ENCODE data around the gene AFF1. TPM values are rescaled to one million over a fixed set of nuclear protein-coding genes. Genes with fewer than 3 reads are reported as not detected.

The AFF1 gene
- total RNA-seq, 1 experiment from 2014 or later = 52.8 TPM

DNA sequence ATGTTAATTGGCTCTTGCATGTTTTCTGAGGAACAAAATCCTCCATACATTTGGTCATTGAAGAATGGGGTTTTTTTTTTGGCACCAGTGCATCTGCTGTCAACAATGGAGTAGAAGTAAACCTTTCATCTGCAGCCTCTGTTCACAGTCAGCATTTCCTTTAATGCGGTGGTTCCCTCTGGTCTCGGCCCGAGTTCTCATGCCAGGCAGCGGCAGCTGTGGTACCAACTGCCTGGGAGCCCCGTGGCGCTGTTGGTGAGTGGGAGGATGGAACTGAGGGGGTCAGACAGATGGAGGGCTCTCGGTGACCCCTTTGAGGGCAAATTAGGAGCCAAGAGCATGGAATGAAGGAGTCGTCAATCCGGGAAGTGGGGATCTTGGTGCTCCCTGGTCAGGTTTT, 114.7 kb downstream of the AFF1 start:
- no TSS peak for BruUV-seq (replicated peaks)
- TF ChIP-seq EZH2 (IDR thresholded peaks at IDR 0.05; ENCODE audit: low read depth) (no peak), CTCF (conservative IDR thresholded peaks at IDR 0.05) (no peak)
- Histone ChIP-seq H3K27ac (no peak overlapping the region), H3K79me2 (ENCODE audit: low read depth) (0 out of 2 replicates have a peak, but pooled peaks cover 4% of the 10 kb centered on the region), H3K4me3 (no peak overlapping the region), H3K9me2 (ENCODE audit: insufficient read depth) (no peaks in the 10 kb centered on the region), H3K27me3 (ENCODE audit: insufficient read depth, low read depth) (no peaks in the 10 kb centered on the region), H2AFZ (no peak overlapping the region), H3K4me1 (replicated peaks; ENCODE audit: insufficient read depth) (no peaks in the 10 kb centered on the region), H4K20me1 (ENCODE audit: insufficient read depth) (no peaks in the 10 kb centered on the region), H3F3A (ENCODE audit: insufficient read depth, low read depth) (no peaks in the 10 kb centered on the region), H3K9me3 (ENCODE audit: insufficient read depth, low read depth) (no peaks in the 10 kb centered on the region), H3K4me2 (no peak overlapping the region), H3K36me3 (ENCODE audit: low read depth) (no peaks in the 10 kb centered on the region)
- no peak for DNase-seq
- intact Hi-C loops (cut with micrococcal nuclease; ENCODE audit: unreplicated experiment) = no loop called here
- ChIA-PET POLR2A (ENCODE audit: unreplicated experiment) (no interaction called here), CTCF (no interaction called here)

DNA sequence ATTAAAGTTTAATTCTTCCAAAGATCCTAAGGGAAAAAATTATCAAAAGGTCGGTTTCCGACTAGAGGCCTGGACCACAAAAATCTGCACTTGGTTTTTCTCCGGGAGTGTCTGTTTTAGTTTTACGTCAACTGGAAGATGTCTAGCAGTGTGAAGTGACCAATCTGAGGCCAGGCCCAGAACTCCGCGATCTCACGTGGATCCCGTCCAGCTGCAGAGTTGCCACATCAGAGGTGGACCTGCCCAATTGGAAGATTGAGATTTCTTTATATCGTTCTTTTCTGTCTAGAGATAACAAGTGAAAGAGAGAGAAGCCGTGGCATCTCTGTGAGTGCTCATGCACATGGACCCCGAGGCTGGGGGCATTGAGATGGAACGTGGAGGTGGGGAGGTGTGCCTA, 115.8 kb downstream of the AFF1 start:
- Histone ChIP-seq H3K4me1 (replicated peaks; ENCODE audit: insufficient read depth) (no peaks in the 10 kb centered on the region), H2AFZ (no peak overlapping the region), H3K4me2 (no peak overlapping the region), H3K79me2 (ENCODE audit: low read depth) (no peaks in the 10 kb centered on the region), H3K9me3 (ENCODE audit: insufficient read depth, low read depth) (no peaks in the 10 kb centered on the region), H3F3A (ENCODE audit: insufficient read depth, low read depth) (no peaks in the 10 kb centered on the region), H4K20me1 (ENCODE audit: insufficient read depth) (no peaks in the 10 kb centered on the region), H3K4me3 (no peak overlapping the region), H3K27ac (no peak overlapping the region), H3K9me2 (ENCODE audit: insufficient read depth) (no peaks in the 10 kb centered on the region), H3K36me3 (ENCODE audit: low read depth) (no peaks in the 10 kb centered on the region), H3K27me3 (ENCODE audit: insufficient read depth, low read depth) (no peaks in the 10 kb centered on the region)
- no peak for TF ChIP-seq CTCF (conservative IDR thresholded peaks at IDR 0.05)
- no peak for TF ChIP-seq EZH2 (IDR thresholded peaks at IDR 0.05; ENCODE audit: low read depth)
- no peak for DNase-seq
- ChIA-PET POLR2A (ENCODE audit: unreplicated experiment) (no interaction called here), CTCF (no interaction called here)
- intact Hi-C loops (cut with micrococcal nuclease; ENCODE audit: unreplicated experiment) = no loop called here
- BruUV-seq (replicated peaks) = no TSS peak

DNA sequence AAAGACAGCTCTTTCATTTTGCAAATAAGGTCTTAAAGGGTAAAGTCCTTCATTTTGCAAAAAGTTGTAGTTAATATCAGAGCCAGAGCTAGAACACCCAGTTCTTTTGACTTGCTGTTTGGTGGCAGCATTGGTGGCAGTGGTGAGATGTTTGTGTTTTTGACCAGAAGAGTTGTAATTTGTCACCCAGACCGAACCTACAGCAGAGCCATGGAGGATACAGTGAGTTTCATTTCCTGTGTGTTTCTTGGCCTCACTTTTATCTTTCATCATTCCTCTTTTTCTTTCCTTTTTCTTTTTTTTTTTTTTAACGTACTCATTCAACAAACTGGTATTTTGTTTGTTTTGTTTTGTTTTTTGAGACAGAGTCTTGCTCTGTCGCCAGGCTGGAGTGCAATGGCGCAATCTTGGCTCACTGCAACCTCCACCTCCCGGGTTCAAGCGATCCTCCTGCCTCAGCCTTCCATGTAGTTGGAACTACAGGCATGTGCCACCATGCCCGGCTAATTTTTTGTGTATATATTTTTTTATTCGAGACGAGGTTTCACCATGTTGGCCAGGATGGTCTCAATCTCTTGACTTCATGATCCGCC, 116.4 kb downstream of the AFF1 start:
- no peaks in the 10 kb centered on the region for H3K36me3 ChIP-seq (ENCODE audit: low read depth)
- no peaks in the 10 kb centered on the region for H3K27me3 ChIP-seq (ENCODE audit: insufficient read depth, low read depth)
- no peak overlapping the region for H3K4me2 ChIP-seq
- no peaks in the 10 kb centered on the region for H3K9me2 ChIP-seq (ENCODE audit: insufficient read depth)
- TF ChIP-seq EZH2 (IDR thresholded peaks at IDR 0.05; ENCODE audit: low read depth) = no peak
- TF ChIP-seq CTCF (conservative IDR thresholded peaks at IDR 0.05) = no peak
- no peaks in the 10 kb centered on the region for H4K20me1 ChIP-seq (ENCODE audit: insufficient read depth)
- H3K4me1 ChIP-seq (replicated peaks; ENCODE audit: insufficient read depth) = no peaks in the 10 kb centered on the region
- no peak for DNase-seq
- H2AFZ ChIP-seq = no peak overlapping the region
- BruUV-seq (replicated peaks) = no TSS peak
- no peak overlapping the region for H3K4me3 ChIP-seq
- POLR2A ChIA-PET (ENCODE audit: unreplicated experiment) = no interaction called here
- intact Hi-C loops (cut with micrococcal nuclease; ENCODE audit: unreplicated experiment) = no loop called here
- H3K79me2 ChIP-seq (ENCODE audit: low read depth) = no peaks in the 10 kb centered on the region
- no peaks in the 10 kb centered on the region for H3K9me3 ChIP-seq (ENCODE audit: insufficient read depth, low read depth)
- CTCF ChIA-PET = no interaction called here
- H3K27ac ChIP-seq = no peak overlapping the region
- no peaks in the 10 kb centered on the region for H3F3A ChIP-seq (ENCODE audit: insufficient read depth, low read depth)
